CD14-positive monocyte (primary cell): ENCODE measurements around the gene MED4. TPM values are rescaled to one million over a fixed set of nuclear protein-coding genes. Genes with fewer than 3 reads are reported as not detected.
A peak's percentile ranks its signal among the peaks of the same experiment; 100 is the strongest.

Experiments
- DNase-seq, 3 donors: peaks; one replicate each; pipeline ENCODE4 v3.0.0-alpha.2; 2011 to 2022
- H2AFZ ChIP-seq: 2 replicates; pipeline ENCODE4 v1.6.0; 2012; ENCODE audit warnings: mild to moderate bottlenecking, low read depth, low read length, inconsistent platforms; ENCODE audit not compliant: insufficient read depth, poor library complexity, severe bottlenecking
- H3K27ac ChIP-seq, 2 donors: 1 replicate in 1 of 2; 2 replicates in 1 of 2; pipeline ENCODE4 v1.5.1; 2012 to 2013; ENCODE audit warnings: low read length in 2 of 2, control low read depth in 1 of 2, inconsistent platforms in 1 of 2, low read depth in 1 of 2, mild to moderate bottlenecking in 1 of 2
- H3K27me3 ChIP-seq, 2 donors: one replicate each; pipeline versions ENCODE4 v1.6.0 to v1.6.1; 2011 to 2013; ENCODE audit warnings: low read length in 2 of 2; ENCODE audit not compliant: control insufficient read depth in 2 of 2, insufficient read depth in 2 of 2
- H3K36me3 ChIP-seq, 2 donors: replicated peaks in 1 of 2; 1 replicate in 1 of 2; 2 replicates in 1 of 2; pipeline versions ENCODE4 v1.5.1 to v1.6.1; 2012 to 2013; ENCODE audit warnings: low read length in 2 of 2, control low read depth in 1 of 2, inconsistent platforms in 1 of 2, mild to moderate bottlenecking in 1 of 2; ENCODE audit not compliant: insufficient read depth in 2 of 2, control insufficient read depth in 1 of 2
- H3K4me1 ChIP-seq, 2 donors: 1 replicate in 1 of 2; 2 replicates in 1 of 2; pipeline versions ENCODE4 v1.5.1 to v1.6.1; 2012 to 2013; ENCODE audit warnings: low read length in 2 of 2, control low read depth in 1 of 2, inconsistent platforms in 1 of 2, mild to moderate bottlenecking in 1 of 2, moderate library complexity in 1 of 2; ENCODE audit not compliant: insufficient read depth in 2 of 2, control insufficient read depth in 1 of 2
- H3K4me2 ChIP-seq: replicated peaks from 2 replicates; pipeline ENCODE3; 2012; ENCODE audit warnings: low read length, moderate library complexity, mild to moderate bottlenecking; ENCODE audit not compliant: poor library complexity, severe bottlenecking; ENCODE audit errors: extremely low read depth
- H3K4me3 ChIP-seq, 3 experiments: fragments of 200-600 bp in 1 of 3; sonication (generic) in 1 of 3; replicated peaks in 1 of 3; 1 replicate in 2 of 3; 2 replicates in 1 of 3; pipeline ENCODE4 v1.5.1; 2011 to 2013; ENCODE audit warnings: low read length in 3 of 3, mild to moderate bottlenecking in 3 of 3, control low read depth in 2 of 3, low read depth in 2 of 3, inconsistent platforms in 1 of 3, moderate library complexity in 1 of 3
- H3K79me2 ChIP-seq: 2 replicates; pipeline ENCODE4 v1.6.0; 2012; ENCODE audit warnings: mild to moderate bottlenecking, control low read depth, inconsistent platforms, low read length, moderate library complexity; ENCODE audit not compliant: insufficient read depth
- H3K9ac ChIP-seq: 2 replicates; pipeline ENCODE4 v1.6.0; 2017; ENCODE audit warnings: low read length, mild to moderate bottlenecking; ENCODE audit not compliant: insufficient read depth, poor library complexity, severe bottlenecking
- H3K9me3 ChIP-seq, 2 donors: replicated peaks in 1 of 2; 1 replicate in 1 of 2; 2 replicates in 1 of 2; pipeline versions ENCODE4 v1.5.1 to v1.6.1; 2012 to 2013; ENCODE audit warnings: low read length in 2 of 2, control low read depth in 1 of 2; ENCODE audit not compliant: control insufficient read depth in 1 of 2, insufficient read depth in 1 of 2
- H4K20me1 ChIP-seq: 2 replicates; pipeline ENCODE4 v1.6.0; 2012; ENCODE audit warnings: mild to moderate bottlenecking, low read length, control low read depth, moderate library complexity; ENCODE audit not compliant: insufficient read depth
- H3K27ac Mint-ChIP-seq, 7 donors: one replicate each; pipeline ENCODE4 v1.8.0; 2020; ENCODE audit warnings: mild to moderate bottlenecking in 7 of 7, mixed read lengths in 7 of 7, moderate library complexity in 6 of 7, inconsistent platforms in 2 of 7
- H3K27me3 Mint-ChIP-seq, 3 donors: one replicate each; pipeline ENCODE4 v1.8.0; 2021 to 2022; ENCODE audit warnings: low read depth in 3 of 3, mild to moderate bottlenecking in 3 of 3, mixed read lengths in 3 of 3, moderate library complexity in 3 of 3, inconsistent platforms in 1 of 3
- H3K36me3 Mint-ChIP-seq, 2 donors: one replicate each; pipeline ENCODE4 v1.8.0; 2020; ENCODE audit warnings: mixed read lengths in 2 of 2, inconsistent platforms in 1 of 2, mild to moderate bottlenecking in 1 of 2
- H3K4me1 Mint-ChIP-seq: one replicate; pipeline ENCODE4 v1.8.0; 2020; ENCODE audit warnings: mild to moderate bottlenecking, mixed read lengths
- H3K4me3 Mint-ChIP-seq, 2 donors: one replicate each; pipeline ENCODE4 v1.8.0; 2020; ENCODE audit warnings: mild to moderate bottlenecking in 2 of 2, mixed read lengths in 2 of 2, moderate library complexity in 1 of 2
- H3K9me3 Mint-ChIP-seq, 7 donors: one replicate each; pipeline ENCODE4 v1.8.0; 2020 to 2022; ENCODE audit warnings: mixed read lengths in 7 of 7, mild to moderate bottlenecking in 6 of 7, moderate library complexity in 6 of 7, inconsistent platforms in 2 of 7
- CTCF ChIP-seq: fragments of 200-600 bp; IDR thresholded peaks from one replicate; pipeline ENCODE4 v1.8.0; 2022; ENCODE audit warnings: antibody characterized with exemption, mild to moderate bottlenecking
- WGBS: methylation state at CpG from one replicate; pipeline ENCODE4 v1.1.5; 2013; ENCODE audit warnings: missing lambda C conversion rate; ENCODE audit not compliant: insufficient coverage; 5-methylcytosine and 5-hydroxymethylcytosine counted together
- intact Hi-C, 2 donors: fragments of 100-400 bp; cut with micrococcal nuclease; formaldehyde crosslinking; loops; one replicate each; pipeline versions ENCODE4 v1.15.0 to v1.15.1; 2023
- polyA plus RNA-seq, 3 donors: library from polyadenylated mRNA; depleted of rRNA in 1 of 3; unstranded in 2 of 3; stranded (reverse) in 1 of 3; fragments of 300-500 nt in 2 of 3; fragments of >200 nt in 1 of 3; fragmentation: Illumina TruSeq in 2 of 3; gene quantifications; 1 replicate in 2 of 3; 2 replicates in 1 of 3; pipeline ENCODE4 v1.2.3, GENCODE V29; 2012 to 2021

The MED4 gene
- polyA plus RNA-seq, 3 donors = 28.4 to 53.8 (median 50.8) TPM

GRCh38 chr13:48116808-48117207 lies 21.9 kb upstream of the MED4 start:
- H3K36me3 Mint-ChIP-seq = no peaks in the 10 kb centered on the region
- Histone ChIP-seq H3K9me3 (no peaks in the 10 kb centered on the region), H3K79me2 (no peaks in the 10 kb centered on the region), H3K27me3 (no peaks in the 10 kb centered on the region), H2AFZ (no peak overlapping the region), H3K36me3 (no peaks in the 10 kb centered on the region), H3K4me3 (no peak overlapping the region), H3K27ac (no peak overlapping the region), H4K20me1 (no peaks in the 10 kb centered on the region), H3K4me2 (no peak overlapping the region), H3K9ac (no peak overlapping the region), H3K4me1 (peaks cover 0 to 5% of the 10 kb centered on the region in 2 donors)
- H3K9me3 Mint-ChIP-seq = peaks cover 0 to 2% (median 0%) of the 10 kb centered on the region in 7 donors
- WGBS = no CpG with 5 or more reads among the region's 3 CpGs
- peaks cover 8% of the 10 kb centered on the region for H3K4me1 Mint-ChIP-seq
- no peak overlapping the region for H3K4me3 Mint-ChIP-seq
- no peak for TF ChIP-seq CTCF
- DNase-seq = no peak
- no peaks in the 10 kb centered on the region for H3K27me3 Mint-ChIP-seq
- H3K27ac Mint-ChIP-seq = no peak overlapping the region
- intact Hi-C loops = no loop called here

- no peak overlapping the region for H3K4me3 ChIP-seq
- no peaks in the 10 kb centered on the region for H3K27me3 ChIP-seq
- H3K79me2 ChIP-seq = no peaks in the 10 kb centered on the region
- H3K27ac ChIP-seq = no peak overlapping the region
- intact Hi-C loops = no loop called here
- TF ChIP-seq CTCF = no peak
- DNase-seq = no peak
- no peak overlapping the region for H2AFZ ChIP-seq
- no peaks in the 10 kb centered on the region for H4K20me1 ChIP-seq
- no peaks in the 10 kb centered on the region for H3K36me3 ChIP-seq
- H3K9me3 Mint-ChIP-seq = peaks cover 0 to 2% (median 0%) of the 10 kb centered on the region in 7 donors
- no peak overlapping the region for H3K4me2 ChIP-seq
- H3K4me3 Mint-ChIP-seq = no peak overlapping the region
- H3K9ac ChIP-seq = no peak overlapping the region
- H3K36me3 Mint-ChIP-seq = no peaks in the 10 kb centered on the region
- peaks cover 8% of the 10 kb centered on the region for H3K4me1 Mint-ChIP-seq
- WGBS = 93% methylated on average over 1 of the region's 1 CpG
- H3K4me1 ChIP-seq = peaks cover 0 to 5% of the 10 kb centered on the region in 2 donors
- H3K27me3 Mint-ChIP-seq = peaks cover 0 to 2% (median 0%) of the 10 kb centered on the region in 3 donors
- no peaks in the 10 kb centered on the region for H3K9me3 ChIP-seq
- H3K27ac Mint-ChIP-seq = peak overlapping the region in 1 of 7 donors; percentile 3
Measured at GRCh38 chr13:48113756-48114130, 18.8 kb upstream of the MED4 start.
